Sigmoid colon (tissue), 7 donors: ENCODE data around the gene AKAP8L. TPM values are rescaled to one million over a fixed set of nuclear protein-coding genes. Genes with fewer than 3 reads are reported as not detected.

Experiments used
- DNase-seq: peaks from one replicate; pipeline ENCODE4 v3.0.0-alpha.2; 2019
- H3K27ac ChIP-seq, 4 donors: fragments of 200-600 bp; sonication (generic); one replicate each; pipeline ENCODE4 v1.5.1; 2016 to 2019; ENCODE audit warnings: mild to moderate bottlenecking in 1 of 4
- H3K27me3 ChIP-seq, 3 donors: fragments of 200-600 bp; sonication (generic); one replicate each; pipeline ENCODE4 v1.5.1; 2019; ENCODE audit warnings: mild to moderate bottlenecking in 1 of 3
- H3K36me3 ChIP-seq, 4 donors: fragments of 200-600 bp; sonication (generic); one replicate each; pipeline ENCODE4 v1.5.1; 2016 to 2019
- H3K4me1 ChIP-seq, 4 donors: fragments of 200-600 bp; sonication (generic); one replicate each; pipeline ENCODE4 v1.5.1; 2017 to 2019
- H3K4me3 ChIP-seq, 4 donors: fragments of 200-600 bp; sonication (generic); one replicate each; pipeline ENCODE4 v1.5.1; 2017 to 2019; ENCODE audit warnings: mild to moderate bottlenecking in 2 of 4, moderate library complexity in 1 of 4
- H3K9me3 ChIP-seq, 4 donors: fragments of 200-600 bp in 3 of 4; sonication (generic) in 3 of 4; one replicate each; pipeline versions ENCODE4 v1.5.1 to v1.6.1; 2013 to 2019
- CTCF ChIP-seq, 4 experiments: fragments of 450-650 bp in 3 of 4; fragments of 200-600 bp in 1 of 4; IDR thresholded peaks; one replicate each; pipeline ENCODE4 v1.5.1; 2016 to 2019; ENCODE audit warnings: antibody characterized with exemption in 4 of 4, mild to moderate bottlenecking in 3 of 4, moderate library complexity in 2 of 4
- EP300 ChIP-seq, 4 donors: sonication (generic); formaldehyde crosslinking; IDR thresholded peaks; one replicate each; pipeline ENCODE4 v1.6.1; 2017; ENCODE audit warnings: antibody characterized with exemption in 4 of 4
- POLR2A ChIP-seq, 2 donors: fragments of 450-650 bp; IDR thresholded peaks; one replicate each; pipeline ENCODE4 v1.6.1; 2016; ENCODE audit warnings: antibody characterized with exemption in 2 of 2, mild to moderate bottlenecking in 2 of 2, moderate library complexity in 2 of 2
- POLR2AphosphoS5 ChIP-seq, 4 donors: sonication (generic); formaldehyde crosslinking; IDR thresholded peaks; one replicate each; pipeline ENCODE4 v1.6.1; 2017; ENCODE audit warnings: antibody characterized with exemption in 4 of 4
- WGBS, 2 donors: extraction: QIAGEN DNeasy Blood & Tissue Kit; methylation state at CpG; one replicate each; pipeline ENCODE4 v1.1.7; 2013; 5-methylcytosine and 5-hydroxymethylcytosine counted together
- intact Hi-C: fragments of 100-400 bp; cut with DNase I; formaldehyde crosslinking; loops from one replicate; pipeline ENCODE4 v1.15.1; 2023
- polyA plus RNA-seq, 3 donors: library from polyadenylated mRNA; stranded (reverse); fragments of 200-250 nt; gene quantifications; one replicate each; pipeline ENCODE4 v1.2.3, GENCODE V29; 2013
- total RNA-seq, 4 donors: library from RNA; depleted of rRNA; stranded (reverse); fragments of >200 nt; gene quantifications; one replicate each; pipeline ENCODE4 v1.1.0, GENCODE V29; 2016
- donor health status: healthy with polysubstance abuse.
- donor health status: Bipolar disorder and iron deficiency.
- donor health status: healthy.

AKAP8L gene
- total and polyA plus RNA-seq, 7 donors = 15.0 to 145 (median 90.5) TPM

- Histone ChIP-seq H3K9me3 (no peaks in the 10 kb centered on the region), H3K4me3 (peak overlapping the region in 2 of 4 donors; percentile 7 to 31), H3K36me3 (peaks cover 40 to 55% (median 42%) of the 10 kb centered on the region in 4 donors), H3K27ac (peak overlapping the region; percentile 64 to 92 (median 87)), H3K27me3 (no peaks in the 10 kb centered on the region), H3K4me1 (peaks cover 0 to 73% (median 70%) of the 10 kb centered on the region in 4 donors)
- WGBS, 2 donors = 92 to 94% methylated on average over 15 of the region's 15 CpGs
- peak; percentile 68 for DNase-seq
- intact Hi-C loops = no loop called here
- TF ChIP-seq POLR2A (IDR thresholded peaks at IDR 0.05) (no peak), CTCF (IDR thresholded peaks at IDR 0.05) (no peak), EP300 (IDR thresholded peaks at IDR 0.05) (no peak), POLR2AphosphoS5 (IDR thresholded peaks at IDR 0.05) (no peak)
Observed at GRCh38 chr19:15402411-15403150, 16.2 kb downstream of the AKAP8L start.

GRCh38 chr19:15401397-15401710 is 17.4 kb downstream of the AKAP8L start:
- DNase-seq = no peak
- TF ChIP-seq EP300 (IDR thresholded peaks at IDR 0.05) = no peak
- Histone ChIP-seq H3K36me3 (peaks cover 53 to 65% (median 55%) of the 10 kb centered on the region in 4 donors), H3K4me3 (no peak overlapping the region), H3K27me3 (no peaks in the 10 kb centered on the region), H3K27ac (peak overlapping the region in 3 of 4 donors; percentile 85 to 92 (median 89)), H3K4me1 (peaks cover 0 to 62% (median 60%) of the 10 kb centered on the region in 4 donors), H3K9me3 (no peaks in the 10 kb centered on the region)
- 95 to 97% methylated on average over 17 of the region's 17 CpGs for WGBS, 2 donors
- intact Hi-C loops = no loop called here

- DNase-seq = peak; percentile 65
- H3K9me3 ChIP-seq = no peaks in the 10 kb centered on the region
- H3K27me3 ChIP-seq = no peaks in the 10 kb centered on the region
- peaks cover 53 to 70% (median 59%) of the 10 kb centered on the region in 4 donors for H3K36me3 ChIP-seq
- WGBS, 2 donors = 94 to 95% methylated on average over 29 of the region's 29 CpGs
- no peak overlapping the region for H3K4me3 ChIP-seq
- H3K4me1 ChIP-seq = peaks cover 0 to 56% (median 54%) of the 10 kb centered on the region in 4 donors
- TF ChIP-seq EP300 (IDR thresholded peaks at IDR 0.05) (no peak), CTCF (IDR thresholded peaks at IDR 0.05) (no peak), POLR2AphosphoS5 (IDR thresholded peaks at IDR 0.05) (no peak), POLR2A (IDR thresholded peaks at IDR 0.05) (no peak)
- H3K27ac ChIP-seq = peak overlapping the region in 3 of 4 donors; percentile 85 to 92 (median 89)
- intact Hi-C loops = no loop called here
Observed at GRCh38 chr19:15400521-15401396, 18.0 kb downstream of the AKAP8L start.

DNA sequence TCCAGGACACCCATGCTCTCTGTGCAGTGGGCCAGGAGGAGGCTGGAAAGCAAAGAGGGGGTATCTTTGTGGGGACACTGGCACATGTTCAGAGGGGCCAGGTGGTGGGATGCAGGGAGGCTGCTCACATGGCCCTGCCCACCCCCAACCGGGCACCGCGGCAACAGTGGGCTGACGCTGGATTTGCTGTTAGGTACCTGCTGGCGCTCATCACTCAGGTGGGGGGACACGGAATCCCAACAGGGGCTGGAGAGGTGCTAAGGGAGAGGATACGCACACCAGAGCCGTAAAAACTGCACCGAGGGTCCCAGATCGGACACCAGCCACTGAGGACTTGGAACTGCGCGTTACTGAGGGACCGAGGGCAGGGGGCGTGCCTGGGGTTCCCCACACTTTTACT is 19.2 kb downstream of the AKAP8L start:
- WGBS, 2 donors = 96 to 97% methylated on average over 14 of the region's 14 CpGs
- Histone ChIP-seq H3K9me3 (no peaks in the 10 kb centered on the region), H3K4me3 (no peak overlapping the region), H3K27me3 (no peaks in the 10 kb centered on the region), H3K36me3 (peaks cover 53 to 79% (median 62%) of the 10 kb centered on the region in 4 donors), H3K27ac (no peak overlapping the region), H3K4me1 (peaks cover 0 to 45% (median 43%) of the 10 kb centered on the region in 4 donors)
- intact Hi-C loops = no loop called here
- peak; percentile 43 for DNase-seq
- TF ChIP-seq POLR2A (IDR thresholded peaks at IDR 0.05) (no peak), CTCF (IDR thresholded peaks at IDR 0.05) (no peak), POLR2AphosphoS5 (IDR thresholded peaks at IDR 0.05) (no peak), EP300 (IDR thresholded peaks at IDR 0.05) (no peak)

GRCh38 chr19:15399234-15399515 is 19.6 kb downstream of the AKAP8L start:
- Histone ChIP-seq H3K27me3 (no peaks in the 10 kb centered on the region), H3K4me3 (no peak overlapping the region), H3K36me3 (peaks cover 53 to 84% (median 62%) of the 10 kb centered on the region in 4 donors), H3K9me3 (no peaks in the 10 kb centered on the region), H3K4me1 (peaks cover 0 to 40% (median 39%) of the 10 kb centered on the region in 4 donors), H3K27ac (no peak overlapping the region)
- no peak for TF ChIP-seq POLR2A (IDR thresholded peaks at IDR 0.05)
- TF ChIP-seq EP300 (IDR thresholded peaks at IDR 0.05) = no peak
- no peak for TF ChIP-seq POLR2AphosphoS5 (IDR thresholded peaks at IDR 0.05)
- no peak for TF ChIP-seq CTCF (IDR thresholded peaks at IDR 0.05)
- intact Hi-C loops = no loop called here
- peak; percentile 41 for DNase-seq
- WGBS, 2 donors = 96% methylated on average over 8 of the region's 8 CpGs
